ENCODE results near the gene CBS.
"Not testable (repeated sequence)": the region's sequence is repeated elsewhere in the genome, so short reads cannot be mapped to it uniquely, and the experiment has no call there.

- TF ChIP-seq ZFP36L2 (CRISPR knock-in tag; IDR thresholded peaks at IDR 0.05); IKZF1 (IDR thresholded peaks at IDR 0.05): not testable (repeated sequence)
Measured at GRCh38 chr21:43115956-43116355, 40.3 kb upstream of the CBS start.
